Nasal cavity respiratory epithelium epithelial cell of viscerocranial mucosa (primary cell): ENCODE results near the gene MMP24. TPM values are rescaled to one million over a fixed set of nuclear protein-coding genes. Genes with fewer than 3 reads are reported as not detected.

ENCODE experiments used
- total RNA-seq: library from RNA; depleted of rRNA; stranded (reverse); fragments of >200 nt; gene quantifications from 2 replicates; pipeline ENCODE4 v1.2.3, GENCODE V29; 2014

The MMP24 gene
- total RNA-seq = under 0.01 and 0.07 TPM in 2 replicates

GRCh38 chr20:35226126-35226883 lies at the start of gene MMP24:
Gene MMP24, plus strand, starts transcription at chr20:35226690. Its CDS starts 49 bp downstream, at chr20:35226739.

GRCh38 chr20:35277531-35278395 lies 51.3 kb downstream of the MMP24 start, which contains the start of gene MMP24OS:
Gene MMP24OS, minus strand, starts transcription at chr20:35278122. Its CDS starts 193 bp downstream, at chr20:35277929.

GRCh38 chr20:35284267-35284991 lies 57.9 kb downstream of the MMP24 start, which contains the start of gene EIF6:
Gene EIF6, minus strand, starts transcription at chr20:35284772. Its CDS starts 285 bp downstream, at chr20:35284487.

GRCh38 chr20:35291654-35292503 lies 65.4 kb downstream of the MMP24 start, which contains the start of gene FAM83C:
Gene FAM83C, minus strand, starts transcription at chr20:35292425. Its CDS starts 121 bp downstream, at chr20:35292304.

Other genes with a start within 250 kb of the MMP24 start
- gene TRPC4AP, start 133.9 kb upstream of the MMP24 start, total RNA-seq = 32.8 and 54.8 TPM in 2 replicates
- 51.0 and 74.8 TPM in 2 replicates for gene EDEM2, start 79.4 kb upstream of the MMP24 start, total RNA-seq
- gene PROCR, start 54.6 kb upstream of the MMP24 start, total RNA-seq = 14.2 and 100 TPM in 2 replicates
- 3.1 and 8.7 TPM in 2 replicates for gene MMP24OS, start 51.4 kb downstream of the MMP24 start, total RNA-seq
- 172 and 276 TPM in 2 replicates for gene EIF6, start 58.1 kb downstream of the MMP24 start, total RNA-seq
- 0.93 and 1.7 TPM in 2 replicates for gene FAM83C, start 65.7 kb downstream of the MMP24 start, total RNA-seq
- 19.1 and 38.0 TPM in 2 replicates for gene UQCC1, start 185.3 kb downstream of the MMP24 start, total RNA-seq
- gene GDF5, start 211.5 kb downstream of the MMP24 start, total RNA-seq = under 0.01 and 0.64 TPM in 2 replicates
- gene CEP250, start 228.9 kb downstream of the MMP24 start, total RNA-seq = 18.1 and 63.6 TPM in 2 replicates